Liver (tissue), 9 donors: ENCODE measurements around the gene ZNF618. TPM values are rescaled to one million over a fixed set of nuclear protein-coding genes. Genes with fewer than 3 reads are reported as not detected.

Experiments
- DNase-seq: peaks from one replicate; pipeline ENCODE4 v3.0.0-alpha.2; 2017; ENCODE audit warnings: low spot score
- H3K27ac ChIP-seq, 2 donors: one replicate each; pipeline ENCODE4 v1.7.0; 2013; ENCODE audit warnings: inconsistent platforms in 2 of 2, low read length in 2 of 2, control low read depth in 1 of 2, low read depth in 1 of 2, mild to moderate bottlenecking in 1 of 2
- H3K27me3 ChIP-seq, 4 donors: one replicate each; pipeline versions ENCODE4 v1.6.1 to v1.7.0; 2013; ENCODE audit warnings: low read length in 3 of 4, inconsistent platforms in 1 of 4, mild to moderate bottlenecking in 1 of 4, moderate library complexity in 1 of 4; ENCODE audit not compliant: control insufficient read depth in 4 of 4, insufficient read depth in 4 of 4
- H3K36me3 ChIP-seq, 4 donors: one replicate each; pipeline versions ENCODE4 v1.6.1 to v1.7.0; 2013; ENCODE audit warnings: low read length in 3 of 4, mild to moderate bottlenecking in 3 of 4, low read depth in 1 of 4, moderate library complexity in 1 of 4; ENCODE audit not compliant: control insufficient read depth in 4 of 4, insufficient read depth in 3 of 4
- H3K4me1 ChIP-seq, 4 donors: one replicate each; pipeline versions ENCODE4 v1.6.1 to v1.7.0; 2013; ENCODE audit warnings: low read length in 3 of 4, mild to moderate bottlenecking in 3 of 4, moderate library complexity in 1 of 4; ENCODE audit not compliant: control insufficient read depth in 4 of 4, insufficient read depth in 4 of 4
- H3K4me3 ChIP-seq, 3 donors: one replicate each; pipeline versions ENCODE4 v1.6.1 to v1.7.0; 2013; ENCODE audit warnings: low read length in 3 of 3, control low read depth in 1 of 3, low read depth in 1 of 3, mild to moderate bottlenecking in 1 of 3
- H3K9ac ChIP-seq, 2 donors: one replicate each; pipeline ENCODE4 v1.7.0; 2013; ENCODE audit warnings: low read length in 2 of 2, mild to moderate bottlenecking in 2 of 2, moderate library complexity in 2 of 2, control low read depth in 1 of 2, low read depth in 1 of 2
- H3K9me3 ChIP-seq, 4 donors: one replicate each; pipeline versions ENCODE4 v1.6.1 to v1.7.0; 2013; ENCODE audit warnings: low read length in 3 of 4; ENCODE audit not compliant: control insufficient read depth in 4 of 4
- EGR1 ChIP-seq, 2 donors: IDR thresholded peaks; 2 replicates each; pipeline ENCODE4 v1.6.1; 2016 to 2018; ENCODE audit warnings: antibody characterized with exemption in 2 of 2, low read depth in 2 of 2
- FOXA1 ChIP-seq: IDR thresholded peaks from 2 replicates; pipeline ENCODE4 v1.6.1; 2016; ENCODE audit warnings: antibody characterized with exemption
- FOXA2 ChIP-seq: IDR thresholded peaks from 2 replicates; pipeline ENCODE4 v1.6.1; 2016; ENCODE audit warnings: antibody characterized with exemption
- GABPA ChIP-seq, 2 donors: IDR thresholded peaks in 1 of 2; conservative IDR thresholded peaks in 1 of 2; 2 replicates each; pipeline ENCODE4 v1.6.1; 2016; ENCODE audit warnings: antibody characterized with exemption in 2 of 2, mild to moderate bottlenecking in 1 of 2, moderate library complexity in 1 of 2
- HNF4A ChIP-seq, 2 donors: conservative IDR thresholded peaks; 2 replicates each; pipeline ENCODE4 v1.6.1; 2016; ENCODE audit warnings: antibody characterized with exemption in 2 of 2, mild to moderate bottlenecking in 2 of 2
- HNF4G ChIP-seq: IDR thresholded peaks from 2 replicates; pipeline ENCODE4 v1.6.1; 2016; ENCODE audit warnings: antibody characterized with exemption
- JUND ChIP-seq, 2 donors: IDR thresholded peaks; 2 replicates each; pipeline ENCODE4 v1.6.1; 2016; ENCODE audit warnings: antibody characterized with exemption in 2 of 2
- NR2F2 ChIP-seq: IDR thresholded peaks from 2 replicates; pipeline ENCODE4 v1.6.1; 2016; ENCODE audit warnings: antibody characterized with exemption
- RAD21 ChIP-seq, 2 donors: IDR thresholded peaks; 2 replicates each; pipeline ENCODE4 v1.6.1; 2016; ENCODE audit warnings: antibody characterized with exemption in 2 of 2, mild to moderate bottlenecking in 2 of 2
- RXRA ChIP-seq, 2 donors: IDR thresholded peaks; 2 replicates each; pipeline ENCODE4 v1.6.1; 2017 to 2018; ENCODE audit warnings: antibody characterized with exemption in 2 of 2, mild to moderate bottlenecking in 1 of 2
- SP1 ChIP-seq: IDR thresholded peaks from 2 replicates; pipeline ENCODE4 v1.6.1; 2018; ENCODE audit warnings: antibody characterized with exemption, mild to moderate bottlenecking
- TAF1 ChIP-seq: conservative IDR thresholded peaks from 2 replicates; pipeline ENCODE4 v1.6.1; 2016; ENCODE audit warnings: antibody characterized with exemption, mild to moderate bottlenecking
- YY1 ChIP-seq: IDR thresholded peaks from 2 replicates; pipeline ENCODE4 v1.6.1; 2016; ENCODE audit warnings: antibody characterized with exemption, mild to moderate bottlenecking
- WGBS: extraction: QIAGEN DNeasy Blood & Tissue Kit; methylation state at CpG from one replicate; pipeline ENCODE4 v1.1.7; 2013; 5-methylcytosine and 5-hydroxymethylcytosine counted together
- polyA plus RNA-seq, 2 donors: library from polyadenylated mRNA; stranded (reverse) in 1 of 2; unstranded in 1 of 2; fragments of 200-250 nt in 1 of 2; fragments of >200 nt in 1 of 2; fragmentation: Nextera tagmentation in 1 of 2; extraction: Ambion mirVana in 1 of 2; gene quantifications; one replicate each; pipeline versions ENCODE4 v1.2.1 to v1.2.3, GENCODE V29; 2013 to 2015
- total RNA-seq, 2 donors: library from RNA; depleted of rRNA; stranded (reverse); fragments of >200 nt; gene quantifications; one replicate each; pipeline ENCODE4 v1.2.3, GENCODE V29; 2014
- TF ChIP-seq, protein P1 (sequence below): IDR thresholded peaks from 2 replicates; pipeline ENCODE4 v1.6.1; 2016; ENCODE audit warnings: antibody characterized with exemption
- TF ChIP-seq, protein P2 (sequence below): IDR thresholded peaks from 2 replicates; pipeline ENCODE4 v1.6.1; 2016; ENCODE audit warnings: antibody characterized with exemption, mild to moderate bottlenecking
- TF ChIP-seq, protein P3 (sequence below): IDR thresholded peaks from 2 replicates; pipeline ENCODE4 v1.6.1; 2016; ENCODE audit warnings: antibody characterized with exemption
- TF ChIP-seq, protein P4 (sequence below): fragments of 150-350 bp; IDR thresholded peaks from 2 replicates; pipeline ENCODE4 v1.5.1; 2017; ENCODE audit warnings: improper control_type of control experiment, low read depth, low read length; ENCODE audit not compliant: missing input control
- TF ChIP-seq, protein P5 (sequence below): IDR thresholded peaks from 2 replicates; pipeline ENCODE4 v1.6.1; 2016; ENCODE audit warnings: antibody characterized with exemption
- donor health status: healthy.
- donor health status: healthy.
- donor health status: healthy.
- donor health status: healthy.
- donor health status: healthy.

The ZNF618 gene
- total and polyA plus RNA-seq, 4 donors: 2.2 to 6.5 (median 3.7) TPM

DNA sequence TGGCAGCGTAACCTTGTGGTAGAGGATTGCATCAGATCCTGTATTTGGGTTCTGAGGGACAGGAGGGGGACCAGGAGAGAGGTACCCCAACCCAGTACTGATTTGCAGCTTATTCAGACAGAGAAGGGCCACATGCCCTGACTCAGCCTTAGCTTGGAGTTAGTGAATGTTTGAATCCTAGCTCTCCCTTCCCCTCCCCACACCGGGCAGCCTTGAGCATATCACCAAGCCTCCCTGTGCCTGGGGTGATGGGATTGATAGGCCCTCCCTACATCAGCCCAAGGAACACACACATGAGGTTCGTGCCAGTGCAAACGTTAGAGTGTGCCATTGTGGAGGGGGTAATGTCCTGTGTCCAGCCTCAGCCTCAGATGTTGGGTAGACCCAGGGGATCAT lies 130.0 kb downstream of the ZNF618 start:
- TF ChIP-seq, protein P1, sequence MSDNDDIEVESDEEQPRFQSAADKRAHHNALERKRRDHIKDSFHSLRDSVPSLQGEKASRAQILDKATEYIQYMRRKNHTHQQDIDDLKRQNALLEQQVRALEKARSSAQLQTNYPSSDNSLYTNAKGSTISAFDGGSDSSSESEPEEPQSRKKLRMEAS: no peak
- TF ChIP-seq YY1: no peak
- TF ChIP-seq, protein P2, sequence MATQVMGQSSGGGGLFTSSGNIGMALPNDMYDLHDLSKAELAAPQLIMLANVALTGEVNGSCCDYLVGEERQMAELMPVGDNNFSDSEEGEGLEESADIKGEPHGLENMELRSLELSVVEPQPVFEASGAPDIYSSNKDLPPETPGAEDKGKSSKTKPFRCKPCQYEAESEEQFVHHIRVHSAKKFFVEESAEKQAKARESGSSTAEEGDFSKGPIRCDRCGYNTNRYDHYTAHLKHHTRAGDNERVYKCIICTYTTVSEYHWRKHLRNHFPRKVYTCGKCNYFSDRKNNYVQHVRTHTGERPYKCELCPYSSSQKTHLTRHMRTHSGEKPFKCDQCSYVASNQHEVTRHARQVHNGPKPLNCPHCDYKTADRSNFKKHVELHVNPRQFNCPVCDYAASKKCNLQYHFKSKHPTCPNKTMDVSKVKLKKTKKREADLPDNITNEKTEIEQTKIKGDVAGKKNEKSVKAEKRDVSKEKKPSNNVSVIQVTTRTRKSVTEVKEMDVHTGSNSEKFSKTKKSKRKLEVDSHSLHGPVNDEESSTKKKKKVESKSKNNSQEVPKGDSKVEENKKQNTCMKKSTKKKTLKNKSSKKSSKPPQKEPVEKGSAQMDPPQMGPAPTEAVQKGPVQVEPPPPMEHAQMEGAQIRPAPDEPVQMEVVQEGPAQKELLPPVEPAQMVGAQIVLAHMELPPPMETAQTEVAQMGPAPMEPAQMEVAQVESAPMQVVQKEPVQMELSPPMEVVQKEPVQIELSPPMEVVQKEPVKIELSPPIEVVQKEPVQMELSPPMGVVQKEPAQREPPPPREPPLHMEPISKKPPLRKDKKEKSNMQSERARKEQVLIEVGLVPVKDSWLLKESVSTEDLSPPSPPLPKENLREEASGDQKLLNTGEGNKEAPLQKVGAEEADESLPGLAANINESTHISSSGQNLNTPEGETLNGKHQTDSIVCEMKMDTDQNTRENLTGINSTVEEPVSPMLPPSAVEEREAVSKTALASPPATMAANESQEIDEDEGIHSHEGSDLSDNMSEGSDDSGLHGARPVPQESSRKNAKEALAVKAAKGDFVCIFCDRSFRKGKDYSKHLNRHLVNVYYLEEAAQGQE: no peak
- TF ChIP-seq, protein P3, sequence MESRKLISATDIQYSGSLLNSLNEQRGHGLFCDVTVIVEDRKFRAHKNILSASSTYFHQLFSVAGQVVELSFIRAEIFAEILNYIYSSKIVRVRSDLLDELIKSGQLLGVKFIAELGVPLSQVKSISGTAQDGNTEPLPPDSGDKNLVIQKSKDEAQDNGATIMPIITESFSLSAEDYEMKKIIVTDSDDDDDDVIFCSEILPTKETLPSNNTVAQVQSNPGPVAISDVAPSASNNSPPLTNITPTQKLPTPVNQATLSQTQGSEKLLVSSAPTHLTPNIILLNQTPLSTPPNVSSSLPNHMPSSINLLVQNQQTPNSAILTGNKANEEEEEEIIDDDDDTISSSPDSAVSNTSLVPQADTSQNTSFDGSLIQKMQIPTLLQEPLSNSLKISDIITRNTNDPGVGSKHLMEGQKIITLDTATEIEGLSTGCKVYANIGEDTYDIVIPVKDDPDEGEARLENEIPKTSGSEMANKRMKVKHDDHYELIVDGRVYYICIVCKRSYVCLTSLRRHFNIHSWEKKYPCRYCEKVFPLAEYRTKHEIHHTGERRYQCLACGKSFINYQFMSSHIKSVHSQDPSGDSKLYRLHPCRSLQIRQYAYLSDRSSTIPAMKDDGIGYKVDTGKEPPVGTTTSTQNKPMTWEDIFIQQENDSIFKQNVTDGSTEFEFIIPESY: no peak
- no peak for TF ChIP-seq GABPA (IDR thresholded peaks at IDR 0.05 in 1 of 2, conservative IDR thresholded peaks at IDR 0.05 in 1 of 2)
- no peak for TF ChIP-seq EGR1 (IDR thresholded peaks at IDR 0.05; ENCODE audit: low read depth in 2 of 2)
- TF ChIP-seq FOXA1: no peak
- TF ChIP-seq, protein P4, sequence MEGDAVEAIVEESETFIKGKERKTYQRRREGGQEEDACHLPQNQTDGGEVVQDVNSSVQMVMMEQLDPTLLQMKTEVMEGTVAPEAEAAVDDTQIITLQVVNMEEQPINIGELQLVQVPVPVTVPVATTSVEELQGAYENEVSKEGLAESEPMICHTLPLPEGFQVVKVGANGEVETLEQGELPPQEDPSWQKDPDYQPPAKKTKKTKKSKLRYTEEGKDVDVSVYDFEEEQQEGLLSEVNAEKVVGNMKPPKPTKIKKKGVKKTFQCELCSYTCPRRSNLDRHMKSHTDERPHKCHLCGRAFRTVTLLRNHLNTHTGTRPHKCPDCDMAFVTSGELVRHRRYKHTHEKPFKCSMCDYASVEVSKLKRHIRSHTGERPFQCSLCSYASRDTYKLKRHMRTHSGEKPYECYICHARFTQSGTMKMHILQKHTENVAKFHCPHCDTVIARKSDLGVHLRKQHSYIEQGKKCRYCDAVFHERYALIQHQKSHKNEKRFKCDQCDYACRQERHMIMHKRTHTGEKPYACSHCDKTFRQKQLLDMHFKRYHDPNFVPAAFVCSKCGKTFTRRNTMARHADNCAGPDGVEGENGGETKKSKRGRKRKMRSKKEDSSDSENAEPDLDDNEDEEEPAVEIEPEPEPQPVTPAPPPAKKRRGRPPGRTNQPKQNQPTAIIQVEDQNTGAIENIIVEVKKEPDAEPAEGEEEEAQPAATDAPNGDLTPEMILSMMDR: no peak
- no peak for TF ChIP-seq RXRA (IDR thresholded peaks at IDR 0.05)
- no peak for TF ChIP-seq TAF1
- TF ChIP-seq NR2F2: no peak
- TF ChIP-seq HNF4G: no peak
- TF ChIP-seq FOXA2: no peak
- TF ChIP-seq RAD21 (IDR thresholded peaks at IDR 0.05): no peak
- TF ChIP-seq JUND (IDR thresholded peaks at IDR 0.05): no peak
- no peak for TF ChIP-seq HNF4A (conservative IDR thresholded peaks at IDR 0.05)
- no peak for TF ChIP-seq SP1
- TF ChIP-seq, protein P5, sequence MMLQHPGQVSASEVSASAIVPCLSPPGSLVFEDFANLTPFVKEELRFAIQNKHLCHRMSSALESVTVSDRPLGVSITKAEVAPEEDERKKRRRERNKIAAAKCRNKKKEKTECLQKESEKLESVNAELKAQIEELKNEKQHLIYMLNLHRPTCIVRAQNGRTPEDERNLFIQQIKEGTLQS: no peak
- H3K27ac ChIP-seq: no peak overlapping the region
- H3K36me3 ChIP-seq: peaks cover 1 to 43% (median 6%) of the 10 kb centered on the region in 4 donors
- 90% methylated on average over 4 of the region's 4 CpGs for WGBS
- no peaks in the 10 kb centered on the region for H3K4me1 ChIP-seq
- peak; percentile 13 for DNase-seq
- H3K4me3 ChIP-seq: no peak overlapping the region
- no peak overlapping the region for H3K9ac ChIP-seq
- no peaks in the 10 kb centered on the region for H3K9me3 ChIP-seq
- no peaks in the 10 kb centered on the region for H3K27me3 ChIP-seq
